Measurements from ENCODE around the gene UBE3D.
"Not testable (repeated sequence)": the region's sequence is repeated elsewhere in the genome, so short reads cannot be mapped to it uniquely, and the experiment has no call there.

Gene UBE3D

DNA sequence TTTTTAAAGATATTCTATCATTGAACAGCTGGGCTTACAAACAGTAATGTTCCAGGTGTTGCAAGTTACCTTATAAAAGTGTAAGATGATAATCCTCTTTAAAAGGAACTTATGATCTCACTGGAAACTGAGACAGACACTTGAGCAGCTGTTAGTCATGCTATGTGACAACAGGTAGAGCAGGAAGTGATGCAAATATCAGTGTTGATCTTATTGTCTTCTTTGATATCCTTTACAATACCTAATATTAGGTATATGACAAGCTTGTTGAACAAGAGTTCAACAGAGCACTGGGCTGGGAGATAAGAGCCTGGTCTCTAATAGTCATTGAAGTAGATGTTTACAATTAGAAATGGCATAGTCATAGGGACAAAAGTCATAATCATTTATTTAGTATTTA, 150.0 kb downstream of the UBE3D start:
- no peak for DNase-seq (ENCODE audit: low read depth, low spot score)

DNA sequence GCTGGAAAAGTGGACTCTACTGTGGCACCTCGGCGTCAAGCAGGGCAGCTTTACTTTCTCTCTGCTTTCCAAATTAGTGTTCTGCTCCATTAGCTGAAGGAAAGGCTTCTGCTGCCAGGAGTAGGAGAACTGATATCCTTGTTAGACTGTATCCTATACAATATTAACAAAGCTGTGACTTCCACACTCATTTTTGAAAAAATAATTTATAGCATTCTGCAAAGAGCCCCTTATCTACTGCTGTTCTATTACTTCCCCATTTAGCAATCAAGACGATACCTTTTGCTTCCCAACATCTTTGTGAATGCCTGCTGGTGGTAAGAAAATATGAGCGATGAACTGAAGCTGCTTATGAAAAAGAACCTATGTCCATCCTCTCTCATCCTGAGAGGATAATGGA, 151.1 kb downstream of the UBE3D start:
- DNase-seq (ENCODE audit: low read depth, low spot score) = no peak

DNA sequence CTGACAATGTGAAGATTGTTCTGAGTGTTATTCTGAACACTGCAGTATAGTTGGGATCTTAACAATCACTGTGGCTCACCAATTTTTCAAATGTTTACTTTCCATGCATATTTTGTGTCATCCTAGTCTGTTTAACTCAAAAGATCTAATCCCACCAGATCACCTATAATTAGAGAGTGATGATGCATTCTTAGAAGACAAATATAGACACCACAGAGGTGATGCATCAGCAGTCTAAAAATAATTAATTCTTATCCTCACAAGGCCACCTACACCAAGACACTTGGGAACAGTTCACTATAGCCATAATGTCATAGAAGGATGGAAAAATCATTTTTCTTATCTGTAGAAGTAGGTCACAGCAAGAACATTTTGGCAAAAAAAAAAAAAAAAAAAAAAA, 154.8 kb downstream of the UBE3D start:
- DNase-seq (ENCODE audit: low read depth, low spot score) = no peak

DNA sequence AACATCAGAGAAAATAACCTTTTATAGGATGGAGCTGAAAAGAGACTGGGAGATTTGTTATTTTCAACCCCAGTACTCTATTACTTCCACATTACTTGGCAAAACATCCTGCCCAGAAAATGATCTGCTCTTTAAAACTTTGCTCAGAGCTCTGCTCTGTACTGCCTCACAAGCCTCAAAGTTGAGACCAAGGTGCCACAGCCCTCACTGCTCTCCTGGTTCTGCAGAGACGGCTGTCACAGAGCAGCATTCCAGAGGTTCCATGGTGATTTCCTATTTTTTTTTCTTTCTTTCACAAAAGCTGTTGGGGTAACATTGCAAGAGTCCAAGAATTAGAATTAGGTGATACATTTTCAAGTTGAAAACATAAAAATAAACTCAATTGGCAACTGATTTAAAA, 155.2 kb downstream of the UBE3D start:
- DNase-seq (ENCODE audit: low read depth, low spot score) = no peak

DNA sequence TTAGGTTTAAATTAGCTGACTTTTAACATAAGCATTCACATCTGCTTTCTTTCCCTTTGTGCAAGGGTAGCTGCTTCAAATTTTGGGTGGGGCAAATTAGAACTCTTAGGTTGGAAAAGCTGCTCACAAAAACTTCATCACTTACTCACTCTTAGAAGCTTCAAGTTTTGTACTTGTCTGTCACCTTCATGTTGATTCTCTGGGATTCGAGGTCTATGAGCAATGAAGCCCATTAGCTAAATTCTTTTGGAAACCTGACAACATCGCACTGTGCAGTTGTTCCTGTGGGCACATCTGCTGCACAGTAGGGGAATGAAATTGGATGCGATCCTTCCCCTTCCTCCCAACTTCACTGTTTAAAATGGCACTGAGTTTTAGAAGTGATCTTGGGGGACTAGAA, 156.1 kb downstream of the UBE3D start:
- DNase-seq (ENCODE audit: low read depth, low spot score) = no peak

DNA sequence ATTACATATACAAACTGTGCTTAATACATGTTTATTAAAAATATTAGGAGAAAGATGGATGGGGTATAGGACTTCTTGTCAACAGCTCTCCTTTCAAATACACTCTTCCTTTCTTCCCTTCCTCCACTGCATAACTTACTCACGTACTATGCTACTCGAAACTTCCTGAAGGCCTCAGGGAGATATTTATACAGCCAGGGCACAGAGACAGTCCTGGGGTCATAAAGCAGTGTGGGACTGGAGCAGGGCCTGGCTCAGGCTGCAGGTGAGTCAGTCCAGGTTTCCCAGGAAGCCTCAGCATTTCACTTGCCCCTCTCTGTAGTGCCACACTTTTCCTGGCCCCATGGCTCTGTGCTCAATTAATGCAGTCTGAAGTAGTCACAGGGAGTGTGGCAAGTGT, 157.0 kb downstream of the UBE3D start:
- DNase-seq (ENCODE audit: low read depth, low spot score) = no peak

DNA sequence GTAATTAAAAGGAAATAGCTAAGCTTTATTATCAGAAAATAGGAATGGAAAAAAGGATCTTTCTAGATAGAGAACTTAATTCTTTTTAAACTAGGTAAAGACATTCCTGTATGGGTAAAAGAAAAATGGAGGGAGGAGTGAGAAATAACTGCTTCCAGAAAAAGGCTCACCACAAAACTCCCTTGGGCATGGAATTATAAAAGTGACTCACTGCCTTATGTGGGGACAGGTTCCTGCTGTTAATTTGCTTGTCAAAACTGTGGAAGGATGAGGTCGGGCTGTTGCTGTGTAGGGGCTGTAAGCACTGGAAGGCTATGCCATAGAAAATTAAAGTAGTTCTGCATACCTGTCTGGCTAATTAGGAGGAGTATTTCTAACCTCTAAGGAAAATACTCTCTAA, 158.7 kb downstream of the UBE3D start:
- no peak for DNase-seq (ENCODE audit: low read depth, low spot score)

DNA sequence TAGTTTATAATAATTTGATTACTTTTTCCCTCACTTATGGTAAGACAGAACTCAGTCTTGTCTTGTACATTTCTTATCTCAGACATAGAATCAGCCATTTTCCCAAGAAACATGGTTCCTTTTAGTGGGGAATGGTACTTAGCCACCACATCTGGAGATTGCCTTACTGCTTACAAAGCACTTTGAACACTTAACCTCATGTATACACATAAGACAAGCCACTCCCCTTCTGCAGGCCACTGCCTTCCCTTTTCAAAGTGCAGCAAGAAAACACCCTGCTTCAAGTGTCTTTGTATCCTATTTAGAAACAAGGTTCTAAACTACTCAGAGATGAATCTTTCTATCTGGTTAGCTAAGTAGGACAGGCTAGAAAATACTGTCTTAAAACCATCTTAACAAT, 159.2 kb downstream of the UBE3D start:
- DNase-seq (ENCODE audit: low read depth, low spot score) = no peak

DNA sequence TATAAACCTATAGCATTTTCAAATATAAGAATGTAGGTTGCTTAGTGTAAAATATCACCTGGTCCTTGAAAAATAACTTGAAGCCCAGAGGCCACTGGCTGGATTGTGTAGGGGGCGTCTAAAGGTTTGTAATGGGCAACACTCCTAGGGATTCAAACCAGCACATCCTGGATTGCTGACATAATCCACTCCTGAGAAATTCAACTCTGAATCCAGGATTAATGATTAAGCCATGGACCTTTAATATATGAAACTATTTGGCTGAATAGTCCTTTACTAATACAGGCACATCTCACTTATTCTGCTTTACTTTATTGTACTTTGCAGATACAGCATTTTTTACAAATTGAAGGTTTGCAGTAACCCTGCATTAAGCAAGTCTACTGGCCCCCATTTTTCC, 160.8 kb downstream of the UBE3D start:
- DNase-seq (ENCODE audit: low read depth, low spot score) = no peak

DNA sequence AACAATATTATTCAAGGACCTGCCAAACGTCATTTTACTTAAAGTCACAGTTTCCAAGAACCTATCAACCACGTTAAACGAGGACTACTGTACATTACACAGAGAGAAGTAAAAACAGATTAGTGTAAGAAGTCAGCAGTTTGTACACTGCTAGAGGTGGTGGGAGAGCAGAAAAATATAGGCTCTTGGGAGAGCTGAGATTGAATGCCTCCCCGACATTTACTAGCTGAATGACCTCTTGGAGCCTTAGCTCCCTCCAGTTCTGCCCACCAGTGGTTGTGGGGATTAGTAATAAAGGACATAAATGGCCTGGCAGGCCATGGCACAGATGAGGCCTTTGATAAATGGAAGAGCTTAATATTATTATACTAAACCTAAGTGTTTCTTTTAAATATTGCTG, 161.4 kb downstream of the UBE3D start:
- no peak for DNase-seq (ENCODE audit: low read depth, low spot score)

DNA sequence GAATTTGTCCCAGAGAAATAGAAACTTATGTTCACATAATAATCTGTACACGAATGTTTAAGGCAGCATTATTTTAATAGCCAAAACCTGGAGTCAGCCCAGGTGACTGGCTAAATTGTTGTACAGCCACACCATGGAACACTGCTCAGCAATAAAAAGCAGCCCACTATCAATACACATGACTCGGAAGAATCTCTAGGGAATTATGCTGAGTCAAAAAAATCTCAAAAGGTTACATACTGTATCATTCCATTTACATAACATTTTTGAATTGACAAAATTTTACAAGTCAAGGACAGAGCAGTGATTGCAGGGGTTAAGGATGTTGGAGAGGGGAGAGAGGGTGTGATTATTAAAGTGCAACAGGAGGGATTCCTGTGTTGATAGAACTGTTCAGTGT, 163.4 kb downstream of the UBE3D start:
- DNase-seq (ENCODE audit: low read depth, low spot score) = no peak

DNA sequence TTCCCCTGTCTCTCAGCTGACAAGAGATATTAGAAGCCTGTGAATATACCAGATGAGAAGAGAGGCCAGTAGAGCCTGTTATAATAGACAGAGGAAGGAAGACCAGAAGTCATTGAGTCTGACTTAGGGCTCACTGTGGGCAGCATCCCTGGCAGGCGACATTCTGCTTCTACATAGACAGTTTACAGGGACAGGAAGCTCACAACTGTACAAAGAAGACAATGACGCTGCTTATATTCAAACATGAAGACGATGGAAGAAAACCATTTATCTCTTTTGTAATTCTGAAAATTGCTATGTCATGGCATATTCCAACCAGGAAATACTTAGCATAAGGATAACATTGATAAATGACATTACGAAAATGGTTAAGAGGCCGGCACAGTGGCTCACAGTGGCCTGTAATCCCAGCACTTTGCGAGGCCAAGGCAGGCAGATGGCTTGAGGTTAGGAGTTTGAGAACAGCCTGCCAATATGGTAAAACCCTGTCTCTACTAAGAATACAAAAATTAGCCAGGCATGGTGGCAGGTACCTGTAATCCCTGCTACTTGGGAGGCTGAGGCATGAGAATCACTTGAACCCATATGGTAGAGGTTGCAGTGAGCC, 170.9 kb downstream of the UBE3D start:
- no peak for DNase-seq (ENCODE audit: low read depth, low spot score)

DNA sequence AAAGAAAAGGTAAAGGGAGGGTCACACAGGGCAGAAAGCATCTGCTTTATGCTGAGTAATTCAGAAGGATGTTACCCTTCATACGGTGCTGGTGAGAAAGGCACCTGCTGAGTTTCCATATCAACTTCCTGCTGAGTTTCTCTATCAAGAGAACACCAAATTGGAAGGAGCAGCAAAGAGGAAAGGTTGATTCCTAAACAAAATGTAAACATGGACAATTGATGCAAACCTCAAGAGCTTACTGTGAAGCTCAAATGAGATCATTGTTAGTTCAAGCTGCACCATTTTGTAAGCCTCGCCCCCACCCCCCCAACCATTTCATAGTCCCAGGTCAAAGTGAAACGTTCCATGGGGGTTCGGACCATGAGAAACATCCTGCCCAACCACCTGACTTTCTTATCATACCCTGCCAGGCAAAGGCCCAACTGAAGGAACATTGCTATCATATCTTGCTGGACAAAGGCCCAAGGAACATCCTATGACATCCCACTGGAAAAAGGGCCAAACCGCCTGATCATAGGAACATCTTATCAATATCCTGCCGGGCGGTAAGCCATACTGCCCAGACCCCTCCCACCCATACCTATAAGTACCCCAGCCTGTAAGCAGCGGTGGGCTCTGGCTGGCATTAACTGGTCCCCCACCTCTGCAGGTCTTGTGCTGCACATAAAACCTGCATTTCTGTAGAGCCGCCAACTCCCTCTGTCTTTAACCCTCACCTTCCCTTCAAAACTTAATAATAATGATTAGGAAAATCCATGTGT, 171.6 kb downstream of the UBE3D start:
- no peak for DNase-seq (ENCODE audit: low read depth, low spot score)

DNA sequence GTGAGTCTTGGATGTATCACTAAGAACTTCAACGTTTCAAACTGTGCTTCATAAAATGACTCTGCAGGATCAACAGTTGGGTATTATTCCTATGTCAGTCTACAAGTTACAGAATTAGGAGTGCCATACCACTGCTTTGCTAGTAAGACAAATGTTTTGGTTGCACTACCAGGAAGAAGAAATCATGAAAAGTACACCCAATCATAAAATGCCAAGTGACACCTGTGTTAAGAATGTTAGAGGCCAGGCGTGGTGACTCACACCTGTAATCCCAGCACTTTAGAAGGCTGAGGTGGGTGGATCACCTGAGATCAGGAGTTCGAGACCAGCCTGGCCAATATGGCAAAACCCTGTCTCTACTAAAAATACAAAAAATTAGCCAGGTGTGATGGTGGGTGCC, 174.1 kb downstream of the UBE3D start:
- DNase-seq (ENCODE audit: low read depth, low spot score) = not testable (repeated sequence)

DNA sequence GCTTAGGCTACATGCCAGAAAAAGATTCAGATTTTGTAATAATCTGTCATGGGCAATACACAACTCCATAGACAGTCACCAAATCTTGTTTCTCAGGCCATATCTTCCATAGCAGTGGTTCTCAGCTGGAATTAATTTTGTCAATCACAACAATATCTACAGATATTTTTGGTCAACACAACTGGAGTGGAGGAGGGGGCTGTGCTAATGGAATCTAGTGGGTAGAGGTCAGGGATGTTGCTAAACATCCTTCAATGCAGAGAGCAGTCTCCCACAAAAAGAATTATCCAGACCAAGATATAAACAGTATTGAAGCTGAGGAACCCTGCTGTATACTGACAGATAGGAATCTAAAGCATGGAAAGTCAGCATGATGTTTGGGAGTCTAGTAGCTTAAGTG, 174.6 kb downstream of the UBE3D start:
- DNase-seq (ENCODE audit: low read depth, low spot score) = no peak

DNA sequence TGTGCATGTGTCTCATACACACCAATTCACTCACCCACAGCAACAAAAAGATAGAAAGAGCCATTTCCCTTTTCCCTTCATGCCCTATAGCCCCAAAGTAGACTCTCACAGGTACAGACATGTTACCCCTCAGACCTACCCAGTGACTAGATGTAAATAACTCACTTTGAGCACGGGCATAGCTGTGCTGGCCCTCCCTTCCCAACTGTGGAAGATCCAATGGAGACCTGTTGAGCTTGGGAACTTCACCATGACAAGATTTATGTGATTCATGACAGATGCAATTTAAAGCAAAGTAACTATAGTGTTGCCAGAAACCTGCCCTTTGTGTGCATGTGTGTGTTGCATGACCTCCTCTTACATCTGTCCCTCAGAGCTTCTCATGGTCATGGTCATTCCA, 175.4 kb downstream of the UBE3D start:
- DNase-seq (ENCODE audit: low read depth, low spot score) = no peak

DNA sequence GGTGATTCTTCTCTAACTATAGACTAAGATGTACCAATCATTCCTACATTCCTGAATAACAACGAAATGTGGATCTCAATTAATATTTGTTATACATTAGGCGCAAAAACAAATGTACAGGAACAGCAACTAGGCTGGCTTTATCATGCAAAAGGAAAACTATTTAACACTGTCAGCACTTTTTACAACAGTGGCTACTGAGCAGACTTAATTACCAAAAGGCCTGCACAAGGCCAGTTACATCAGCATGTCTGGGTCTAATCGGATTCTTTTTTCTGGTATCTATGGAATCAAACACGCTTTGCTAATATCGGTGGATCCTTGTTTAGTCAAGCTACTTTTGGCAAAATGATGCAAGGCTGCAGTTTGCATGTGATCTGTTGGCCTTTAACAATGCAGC, 176.5 kb downstream of the UBE3D start:
- no peak for DNase-seq (ENCODE audit: low read depth, low spot score)

DNA sequence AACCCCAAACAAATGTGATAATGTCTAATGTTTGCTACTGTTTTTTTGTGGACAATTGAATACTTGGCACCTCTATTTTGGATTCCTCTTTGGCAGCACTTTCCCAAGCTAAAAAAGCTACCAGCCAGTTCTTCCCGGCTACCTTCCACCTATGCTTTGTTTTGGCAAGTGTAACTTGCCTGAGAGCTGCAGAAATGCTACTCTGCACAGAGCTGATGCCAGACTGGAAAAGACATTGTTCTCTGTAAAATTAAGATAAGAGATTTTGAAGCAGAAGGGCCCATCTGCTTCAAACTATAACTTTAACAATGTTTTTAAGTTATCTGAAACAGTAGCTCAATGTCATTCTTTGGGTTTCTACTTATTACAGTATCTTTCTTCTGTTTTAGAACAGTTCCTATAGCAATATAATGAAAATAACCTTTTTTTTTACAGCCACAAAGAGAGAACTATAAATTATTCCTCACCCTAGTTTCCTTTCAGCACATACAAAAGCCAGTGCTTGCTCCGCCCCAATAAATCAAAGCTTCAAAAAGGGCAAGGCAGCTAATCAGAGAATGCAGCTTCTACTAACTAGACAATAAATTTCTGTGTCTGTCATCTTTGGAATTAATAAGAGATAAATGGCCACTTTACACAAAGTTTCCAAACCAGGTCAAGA, 183.1 kb downstream of the UBE3D start:
- DNase-seq (ENCODE audit: low read depth, low spot score) = no peak

DNA sequence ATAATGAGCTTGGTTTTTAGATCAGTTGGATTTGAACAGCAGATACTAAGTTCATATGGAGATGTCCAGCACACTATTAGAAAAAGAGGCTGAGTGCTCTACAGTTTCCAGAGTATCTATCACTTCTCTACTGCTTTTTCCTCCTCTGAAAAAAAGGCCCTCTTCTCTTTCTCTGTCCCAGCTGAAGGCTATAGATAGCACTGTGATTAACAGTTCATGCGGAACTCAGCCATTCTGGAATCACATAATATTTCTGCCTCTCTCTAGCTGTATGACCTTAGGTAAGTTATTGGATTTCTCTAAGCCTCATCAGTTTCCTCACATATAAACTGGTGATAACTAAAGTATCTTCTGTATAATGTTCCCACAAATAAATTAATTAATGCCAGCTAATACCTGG, 184.1 kb downstream of the UBE3D start:
- DNase-seq (ENCODE audit: low read depth, low spot score) = no peak

DNA sequence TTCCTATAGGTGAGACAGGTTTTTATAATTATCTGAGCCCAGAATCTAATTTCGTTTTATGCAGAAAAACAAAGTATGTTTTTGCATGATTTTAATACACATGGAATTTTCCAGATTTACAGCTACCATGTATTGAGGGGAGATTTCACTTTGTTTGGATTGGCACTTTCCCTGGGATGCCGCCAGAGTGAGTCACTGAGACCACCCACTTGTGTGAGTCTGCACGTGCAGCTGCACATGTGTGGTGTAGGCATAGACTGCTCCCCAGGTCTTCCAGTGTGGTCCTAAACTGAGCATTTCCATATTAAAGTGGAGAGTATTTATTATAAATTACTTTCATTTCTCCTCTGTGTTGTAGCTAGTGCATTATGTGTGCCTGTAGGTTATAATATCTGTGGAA, 186.8 kb downstream of the UBE3D start:
- DNase-seq (ENCODE audit: low read depth, low spot score) = peak; percentile 79

DNA sequence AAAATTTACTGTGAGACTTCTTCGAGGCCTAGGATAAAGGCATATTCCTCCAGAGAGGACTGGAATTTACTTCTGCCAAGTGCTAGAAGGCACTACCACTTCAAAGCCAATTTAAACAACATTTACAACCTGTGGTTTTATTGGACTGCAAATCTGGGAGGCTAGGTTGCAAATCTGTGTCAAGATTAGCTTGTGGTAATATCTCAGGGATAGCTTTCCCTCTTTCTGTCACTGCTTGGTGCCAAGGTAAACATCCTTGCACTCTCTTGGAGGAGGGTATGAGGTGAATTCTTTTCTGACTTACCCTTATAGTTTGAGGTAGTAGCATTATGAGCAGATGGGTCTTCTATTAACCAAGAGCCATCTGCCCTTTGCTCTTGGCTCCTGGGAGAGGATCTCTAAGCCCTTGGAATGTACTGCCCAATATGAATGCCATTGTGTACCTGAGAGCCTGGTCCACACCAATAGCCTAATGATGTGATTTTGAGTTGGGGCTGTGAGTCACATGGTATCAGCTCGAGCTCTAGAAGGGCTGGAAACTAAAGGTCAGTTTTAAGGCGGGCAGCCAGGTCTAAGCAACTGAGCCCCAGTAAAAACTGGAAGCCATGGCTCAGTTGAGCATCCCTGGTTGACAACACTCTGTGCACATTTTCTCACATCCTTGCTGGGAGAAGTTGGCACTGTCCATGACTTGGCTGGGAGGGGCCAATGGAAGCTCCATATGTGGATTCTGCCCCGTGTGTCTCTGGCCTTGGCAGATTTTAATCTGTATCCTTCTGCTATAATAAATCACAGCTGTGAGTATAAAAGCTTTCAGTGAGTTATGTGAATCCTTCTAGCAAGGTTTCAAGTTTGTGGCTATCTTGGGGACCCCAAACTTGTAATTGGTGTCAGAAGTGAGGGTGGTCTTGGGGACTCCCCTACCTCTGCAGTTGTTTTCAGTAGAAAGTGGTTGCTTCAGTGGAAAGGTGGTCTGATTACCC, 188.1 kb downstream of the UBE3D start:
- DNase-seq (ENCODE audit: low read depth, low spot score) = no peak

DNA sequence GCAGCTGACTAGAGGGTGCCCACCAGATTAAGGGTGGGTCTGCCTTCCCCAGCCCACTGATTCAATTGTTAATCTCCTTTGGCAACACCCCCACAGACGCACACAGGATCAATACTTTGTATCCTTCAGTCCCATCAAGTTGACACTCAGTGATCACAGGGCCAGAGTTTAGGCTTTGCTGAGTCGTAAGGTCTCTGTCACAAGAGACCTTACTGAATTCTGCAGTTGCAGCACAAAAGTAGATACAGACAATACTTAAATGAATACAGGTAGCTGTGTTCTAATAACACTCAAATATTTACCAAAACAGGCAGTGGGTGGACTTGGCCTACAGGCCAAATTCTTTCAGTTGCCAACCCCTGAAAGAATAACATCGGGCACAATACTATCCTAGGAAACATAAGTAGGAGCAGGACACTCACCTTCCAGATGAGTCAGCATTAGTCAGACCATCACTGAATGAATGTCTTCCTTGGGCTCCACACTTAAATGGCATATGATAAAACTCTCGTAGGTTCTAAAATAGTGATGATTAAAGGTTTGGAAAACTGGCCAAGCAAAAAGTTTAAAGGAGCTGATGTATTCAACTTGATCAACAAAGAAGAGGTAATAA, 190.0 kb downstream of the UBE3D start:
- no peak for DNase-seq (ENCODE audit: low read depth, low spot score)
